Activated T-helper 9 cell treated with anti-CD3 and anti-CD28 coated beads, Interleukin-2, amount 50 U/mL, for 16 hours (primary cell): ENCODE data around the gene NAT8.
"Not testable (repeated sequence)": the region's sequence is repeated elsewhere in the genome, so short reads cannot be mapped to it uniquely, and the experiment has no call there.

Experiments used
- DNase-seq: peaks from one replicate; pipeline ENCODE4 v3.0.0-alpha.2; 2020; ENCODE audit warnings: low read depth

The NAT8 gene

GRCh38 chr2:73642338-73643018 is at the start of gene NAT8:
TSS of gene NAT8 (minus strand) at chr2:73642422. CDS start at chr2:73641628, 794 bp downstream.
- DNase-seq: no peak

DNA sequence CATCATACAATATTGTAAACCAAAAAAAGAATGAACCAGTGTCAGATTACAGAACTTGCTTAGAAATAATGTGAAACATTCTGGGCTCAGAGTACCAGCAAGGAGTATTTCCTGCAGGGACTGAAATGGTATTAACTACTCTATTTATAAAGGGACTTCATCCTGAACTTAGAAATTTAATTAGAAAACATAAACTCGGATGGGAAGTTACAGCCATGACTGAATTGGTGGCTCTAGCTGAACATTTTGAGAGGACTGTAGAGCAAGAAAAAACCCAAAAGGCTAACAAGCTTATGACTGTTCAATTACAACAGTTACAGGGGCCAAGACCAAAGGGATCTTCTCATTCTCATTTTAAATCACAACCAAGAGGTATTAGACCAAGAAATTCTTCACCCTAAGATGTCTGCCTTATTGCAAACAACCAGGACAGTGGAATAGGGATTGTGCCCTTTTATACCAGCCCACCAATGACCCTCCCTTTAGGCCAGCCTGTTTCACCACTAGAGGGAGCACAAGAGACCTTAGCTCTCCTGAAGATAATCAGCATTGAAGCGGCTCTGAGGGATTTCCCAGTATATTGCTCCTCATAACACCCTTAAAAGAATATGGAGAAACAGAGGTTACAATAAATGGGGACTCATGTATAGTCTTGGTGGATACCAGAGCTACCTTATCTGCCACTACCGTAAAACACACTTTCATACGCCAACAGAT is 48.3 kb upstream of the NAT8 start:
- not testable (repeated sequence) for DNase-seq

GRCh38 chr2:73688494-73688893 is 46.3 kb upstream of the NAT8 start:
- DNase-seq: not testable (repeated sequence)

DNA sequence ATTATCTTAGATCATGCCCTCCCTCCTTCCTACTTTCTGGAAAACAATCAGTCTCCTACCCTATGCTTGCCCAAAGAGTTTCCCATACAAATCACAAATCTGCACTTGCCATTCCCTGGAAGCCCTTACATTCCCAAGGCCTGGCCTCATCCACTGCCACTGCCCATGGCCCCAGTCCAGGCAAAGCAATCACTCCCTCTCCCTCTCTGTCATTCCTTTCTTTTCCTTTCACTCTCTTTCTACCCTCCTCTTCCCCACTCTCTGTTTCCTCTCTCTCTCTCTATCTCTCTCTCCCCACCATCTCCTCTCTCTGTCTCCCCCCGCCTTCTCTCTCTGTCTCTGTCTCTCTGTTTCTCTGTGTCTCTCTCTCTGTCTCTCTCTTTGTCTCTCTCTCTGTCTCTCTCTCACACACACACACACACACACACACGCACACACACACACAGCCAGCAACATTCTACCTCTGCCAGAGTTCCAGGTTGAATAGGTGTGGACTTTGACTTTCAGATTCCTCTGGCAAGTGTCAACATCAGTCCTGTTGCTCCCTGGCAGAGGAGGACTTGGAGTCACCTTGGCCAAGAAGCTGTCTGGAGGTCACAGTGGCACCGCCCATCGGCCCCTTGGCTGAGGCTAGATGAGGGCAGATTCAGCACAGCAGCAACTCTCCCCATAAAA is 43.7 kb upstream of the NAT8 start:
- no peak for DNase-seq

DNA sequence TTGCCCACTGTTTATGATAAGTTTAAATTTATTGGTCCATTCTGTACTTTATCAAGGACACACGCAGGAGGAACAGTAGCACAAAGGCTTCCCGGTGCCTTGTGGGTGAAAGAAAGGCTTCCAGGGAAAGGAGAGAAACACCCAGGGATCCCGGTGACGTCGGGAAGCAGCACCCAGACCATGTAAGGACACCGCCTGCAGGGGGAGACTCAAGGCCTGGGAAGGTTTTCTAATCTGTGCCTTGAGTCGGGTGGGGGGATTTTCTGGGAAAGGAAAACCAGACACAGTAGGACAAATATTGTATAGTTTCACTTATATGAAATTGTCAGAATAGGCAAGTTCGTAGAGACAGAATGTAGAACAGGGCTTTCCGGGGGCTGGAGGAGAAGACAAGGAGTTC is 42.7 kb upstream of the NAT8 start:
- not testable (repeated sequence) for DNase-seq

- DNase-seq: not testable (repeated sequence)
Observed at GRCh38 chr2:73684325-73684724, 42.1 kb upstream of the NAT8 start.

GRCh38 chr2:73679951-73680571 is 37.8 kb upstream of the NAT8 start:
- not testable (repeated sequence) for DNase-seq

DNA sequence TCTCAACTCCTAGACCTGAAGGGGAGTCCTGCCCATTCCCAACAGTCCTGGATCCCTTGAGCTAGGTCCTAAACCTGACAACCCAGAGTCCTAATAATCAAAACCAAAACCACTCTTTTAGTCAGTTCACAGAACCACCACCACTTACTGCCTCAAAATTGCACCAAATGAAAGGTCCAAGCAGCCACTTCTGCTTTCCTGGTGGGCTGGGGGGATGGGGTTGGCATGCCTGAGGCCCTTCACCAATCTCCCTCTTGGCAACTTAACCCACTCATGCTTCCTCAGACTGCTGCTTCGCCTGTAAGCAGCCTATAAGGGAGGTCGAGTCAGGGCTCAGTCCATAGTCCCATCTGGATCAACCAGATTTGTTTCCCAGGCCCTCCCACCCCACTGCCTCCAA is 37.0 kb upstream of the NAT8 start:
- not testable (repeated sequence) for DNase-seq

DNA sequence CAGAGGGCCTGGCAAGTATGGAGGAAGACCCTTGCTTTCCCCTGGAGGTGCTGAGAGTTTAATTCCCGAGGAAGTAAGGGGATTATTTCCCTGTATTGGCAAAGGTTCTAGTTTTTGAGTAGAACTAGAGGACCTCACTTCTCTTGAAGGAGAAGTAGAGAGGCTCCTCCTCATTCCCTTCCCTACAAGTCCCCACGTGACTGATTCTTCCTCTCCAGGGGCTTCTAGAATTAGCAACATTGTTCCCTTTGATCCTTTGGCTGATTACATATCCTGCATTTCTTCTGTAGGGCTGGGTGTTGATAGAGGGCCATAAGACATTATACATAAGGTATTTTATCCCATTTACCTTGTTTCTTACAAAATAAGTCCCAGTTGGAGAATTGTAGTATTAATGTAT is 35.8 kb upstream of the NAT8 start:
- not testable (repeated sequence) for DNase-seq

GRCh38 chr2:73676211-73676610 is 34.0 kb upstream of the NAT8 start:
- DNase-seq: not testable (repeated sequence)

DNA sequence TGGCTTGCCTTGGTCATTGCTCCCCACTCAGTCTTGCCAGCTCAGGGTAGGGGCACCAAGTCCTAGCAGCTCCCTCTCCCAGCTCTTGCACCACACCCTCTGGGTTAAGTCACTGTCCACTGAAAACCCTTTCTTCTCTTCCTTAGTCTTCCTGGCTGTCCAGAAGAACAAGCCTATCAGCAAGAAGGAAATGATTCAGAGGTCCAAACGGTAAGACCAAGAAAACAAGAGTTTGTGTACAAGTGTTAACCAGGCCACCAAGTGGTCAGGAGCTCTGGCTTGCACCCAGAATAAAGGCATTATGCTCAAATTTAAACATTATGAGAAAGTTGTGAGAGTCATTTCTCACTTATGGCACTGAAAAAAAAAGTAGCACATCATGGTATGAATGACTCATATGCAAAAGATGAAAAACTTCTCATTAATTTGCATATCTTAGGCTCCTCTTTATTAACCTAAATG is 32.5 kb upstream of the NAT8 start:
- DNase-seq: not testable (repeated sequence)

DNA sequence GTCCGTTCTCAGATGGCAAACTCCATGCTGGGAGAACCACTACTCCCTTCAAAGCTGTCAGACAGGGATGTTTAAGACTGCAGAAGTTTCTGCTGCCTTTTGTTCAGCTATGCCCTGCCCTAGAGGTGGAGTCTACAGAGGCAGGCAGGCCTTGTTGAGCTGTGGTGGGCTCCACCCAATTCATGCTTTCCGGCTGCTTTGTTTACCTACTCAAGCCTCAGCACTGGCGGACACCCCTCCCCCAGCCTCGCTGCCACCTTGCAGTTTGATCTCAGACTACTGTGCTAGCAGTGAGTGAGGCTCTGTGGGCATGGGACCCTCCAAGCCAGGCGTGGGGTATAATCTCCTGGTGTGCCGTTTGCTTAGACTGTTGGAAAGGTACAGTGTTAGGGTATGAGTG is 27.8 kb upstream of the NAT8 start:
- DNase-seq: not testable (repeated sequence)

DNA sequence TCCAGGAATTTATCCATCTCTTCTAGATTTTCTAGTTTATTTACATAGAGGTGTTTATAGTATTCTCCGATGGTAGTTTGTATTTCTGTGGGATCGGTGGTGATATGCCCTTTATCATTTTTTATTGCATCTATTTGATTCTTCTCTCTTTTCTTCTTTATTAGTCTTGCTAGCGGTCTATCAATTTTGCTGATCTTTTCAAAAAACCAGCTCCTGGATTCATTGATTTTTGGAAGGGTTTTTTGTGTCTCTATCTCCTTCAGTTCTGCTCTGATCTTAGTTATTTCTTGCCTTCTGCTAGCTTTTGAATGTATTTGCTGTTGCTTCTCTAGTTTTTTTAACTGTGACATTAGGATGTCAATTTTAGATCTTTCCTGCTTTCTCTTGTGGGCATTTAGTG is 25.0 kb upstream of the NAT8 start:
- not testable (repeated sequence) for DNase-seq

DNA sequence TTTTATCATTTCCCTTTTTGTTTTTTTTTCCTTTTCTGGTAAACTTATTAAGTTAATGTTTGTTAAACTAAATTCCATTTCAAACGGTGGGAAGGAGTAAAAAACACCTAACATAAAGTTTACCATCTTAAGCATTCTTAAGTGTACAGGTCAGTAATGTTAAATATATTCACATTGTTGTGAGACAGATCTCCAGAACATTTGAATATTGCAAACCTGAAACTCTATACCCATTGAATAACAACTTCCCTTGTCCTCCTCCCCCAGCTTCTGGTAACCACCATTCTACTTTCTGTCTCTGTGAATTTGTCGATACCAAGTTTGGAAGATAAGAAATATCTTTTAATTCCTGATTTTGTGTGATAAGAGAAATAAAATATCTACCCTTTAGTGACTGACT is 12.0 kb upstream of the NAT8 start:
- DNase-seq: no peak

- DNase-seq: no peak
Observed at GRCh38 chr2:73652348-73652747, 10.1 kb upstream of the NAT8 start.

DNA sequence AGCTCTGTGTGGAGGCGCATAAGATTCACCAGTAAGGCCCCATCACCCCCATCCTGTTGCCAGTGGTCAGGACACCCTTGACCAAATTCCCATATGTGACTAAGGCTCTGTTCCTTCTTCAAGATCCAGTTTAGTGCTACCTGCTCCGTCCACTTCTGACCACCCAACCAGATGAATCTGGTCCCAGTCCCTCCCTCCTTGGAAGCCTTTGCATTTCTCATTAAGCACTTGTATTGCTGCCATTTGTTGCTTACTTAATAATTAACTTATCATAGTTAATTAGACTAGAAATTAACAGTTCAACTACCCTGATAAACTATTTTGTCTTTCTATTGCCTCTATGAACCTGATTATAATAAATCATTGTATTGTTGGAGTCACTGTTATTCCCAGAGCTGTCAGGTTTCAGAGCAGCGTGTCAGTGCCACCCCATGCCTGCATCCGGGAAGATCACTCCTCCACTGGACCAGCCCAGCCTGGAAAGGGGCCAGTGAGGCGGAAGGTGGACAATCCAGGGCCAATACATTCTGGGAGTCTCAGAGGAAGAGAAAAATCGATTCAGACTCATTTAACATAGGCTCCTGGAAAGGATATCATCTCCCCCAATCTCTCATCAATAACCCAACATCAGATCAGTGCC is 9.5 kb upstream of the NAT8 start:
- no peak for DNase-seq

GRCh38 chr2:73647690-73648089 is 5.5 kb upstream of the NAT8 start:
- DNase-seq: not testable (repeated sequence)

GRCh38 chr2:73641767-73642062 is 507 bp downstream of the NAT8 start:
- no peak for DNase-seq

DNA sequence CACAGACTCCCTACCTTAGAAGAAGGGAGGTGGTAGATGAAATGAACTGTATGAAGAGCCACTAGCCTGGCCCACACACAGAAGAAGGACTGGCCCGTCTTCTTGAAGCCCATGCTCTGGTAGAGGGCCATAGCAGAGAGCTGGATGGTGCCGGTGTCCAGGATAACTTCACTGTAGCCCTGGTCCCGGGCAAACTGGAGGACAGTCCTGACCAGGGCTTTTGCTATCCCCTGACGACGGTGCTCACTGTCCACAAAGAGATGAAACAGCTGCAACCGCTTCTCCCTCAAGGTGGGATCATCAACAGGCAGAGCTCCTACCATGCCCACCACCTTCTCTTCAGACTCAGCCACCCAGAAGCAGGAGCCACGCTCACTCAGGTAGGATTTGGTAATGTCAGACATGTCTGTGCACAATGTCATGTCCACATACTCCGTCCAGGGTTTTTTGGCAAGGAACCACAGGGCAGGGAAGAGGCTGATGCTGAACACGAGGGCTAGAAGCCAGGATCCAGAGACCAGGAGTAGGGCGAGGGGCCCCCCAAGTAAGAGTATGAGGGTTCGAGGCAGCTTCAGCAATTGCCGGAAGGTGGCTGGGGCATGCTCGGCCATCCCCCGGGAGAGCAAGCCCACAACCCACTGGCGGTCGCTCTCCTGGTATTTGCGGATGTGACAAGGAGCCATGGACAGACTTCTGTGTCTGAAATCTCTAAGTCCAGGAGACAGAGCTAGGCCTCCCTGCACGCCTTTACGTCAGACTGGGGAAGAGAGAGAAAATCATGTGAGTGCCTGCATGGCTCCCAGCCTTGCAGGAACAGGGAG is 1.1 kb downstream of the NAT8 start:
- no peak for DNase-seq

DNA sequence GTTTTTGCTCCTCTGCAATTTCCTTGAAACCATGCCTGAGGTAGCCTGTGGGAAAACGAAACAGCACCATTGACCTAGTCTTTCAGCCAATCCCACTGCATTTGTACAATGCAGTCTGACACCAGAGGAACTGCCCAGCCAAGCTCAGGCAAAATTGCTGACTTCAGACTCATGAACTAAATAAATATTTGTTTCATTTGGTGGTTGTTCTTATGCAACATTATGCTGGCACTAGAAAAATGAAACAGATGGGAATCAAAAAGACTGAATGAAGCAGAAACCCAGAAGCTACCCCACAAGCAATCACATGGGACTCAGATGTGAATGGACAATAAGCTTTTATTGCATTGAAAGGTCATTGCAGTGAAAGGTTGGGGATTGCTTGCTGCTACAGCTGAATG is 1.7 kb downstream of the NAT8 start:
- no peak for DNase-seq

DNA sequence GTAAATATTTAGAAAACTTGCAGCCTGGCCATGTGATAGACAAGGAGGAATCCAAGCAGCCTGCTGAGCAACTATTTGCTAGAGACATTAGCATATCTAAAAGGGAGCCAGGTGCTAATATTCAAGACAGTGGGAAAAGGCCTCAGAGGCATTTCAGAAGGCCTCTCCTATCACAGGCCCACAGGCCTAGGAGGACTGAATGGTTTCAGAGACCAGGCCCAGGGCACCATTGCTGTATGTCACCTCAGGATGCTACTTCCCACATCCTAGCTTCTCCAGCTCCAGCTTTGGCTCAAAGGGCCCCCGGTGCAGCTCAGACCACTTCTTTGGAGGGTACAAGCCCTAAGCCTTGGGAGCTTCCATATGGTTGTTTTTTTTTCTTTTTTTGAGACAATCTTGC is 3.8 kb downstream of the NAT8 start:
- no peak for DNase-seq
